NOMO-1 treated with dmso at 0.1 percent for 144 hours (cell line): ENCODE measurements around the gene SLC25A24.
"Not testable (repeated sequence)": the region's sequence is repeated elsewhere in the genome, so short reads cannot be mapped to it uniquely, and the experiment has no call there.

Source experiments
- DNase-seq: peaks from one replicate; lab custom pipeline; 2025; ENCODE audit not compliant: unreplicated experiment; lab: John Stamatoyannopoulos, UW

Gene SLC25A24

GRCh38 chr1:108199201-108199691 is 897 bp downstream of the SLC25A24 start:
- peak; percentile 16 for DNase-seq

- no peak for DNase-seq
These were observed 6.1 kb downstream of the SLC25A24 start for GRCh38 chr1:108194051-108194450.

- no peak for DNase-seq
These were observed 6.8 kb downstream of the SLC25A24 start for GRCh38 chr1:108193333-108193732.

DNA sequence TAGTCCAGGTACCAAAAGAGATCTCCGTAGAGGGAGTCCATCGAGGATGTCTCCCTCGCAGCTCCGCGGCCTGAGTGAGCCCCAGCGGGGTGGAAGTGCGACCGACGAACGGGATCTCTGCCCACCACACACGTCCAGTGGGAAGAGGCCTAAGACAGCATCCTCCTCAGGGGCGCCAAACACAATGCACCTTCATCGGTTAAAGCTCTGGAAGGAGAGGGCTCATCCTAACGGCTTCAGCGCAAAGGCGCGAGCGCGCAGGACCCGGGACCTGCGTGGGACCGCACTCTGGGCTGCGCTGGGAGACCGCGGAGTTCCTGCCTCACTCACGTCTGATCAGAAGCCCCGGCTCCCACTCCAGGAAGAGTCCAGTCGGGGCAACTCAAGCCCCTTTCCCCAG is 7.6 kb downstream of the SLC25A24 start:
- DNase-seq, result no peak

DNA sequence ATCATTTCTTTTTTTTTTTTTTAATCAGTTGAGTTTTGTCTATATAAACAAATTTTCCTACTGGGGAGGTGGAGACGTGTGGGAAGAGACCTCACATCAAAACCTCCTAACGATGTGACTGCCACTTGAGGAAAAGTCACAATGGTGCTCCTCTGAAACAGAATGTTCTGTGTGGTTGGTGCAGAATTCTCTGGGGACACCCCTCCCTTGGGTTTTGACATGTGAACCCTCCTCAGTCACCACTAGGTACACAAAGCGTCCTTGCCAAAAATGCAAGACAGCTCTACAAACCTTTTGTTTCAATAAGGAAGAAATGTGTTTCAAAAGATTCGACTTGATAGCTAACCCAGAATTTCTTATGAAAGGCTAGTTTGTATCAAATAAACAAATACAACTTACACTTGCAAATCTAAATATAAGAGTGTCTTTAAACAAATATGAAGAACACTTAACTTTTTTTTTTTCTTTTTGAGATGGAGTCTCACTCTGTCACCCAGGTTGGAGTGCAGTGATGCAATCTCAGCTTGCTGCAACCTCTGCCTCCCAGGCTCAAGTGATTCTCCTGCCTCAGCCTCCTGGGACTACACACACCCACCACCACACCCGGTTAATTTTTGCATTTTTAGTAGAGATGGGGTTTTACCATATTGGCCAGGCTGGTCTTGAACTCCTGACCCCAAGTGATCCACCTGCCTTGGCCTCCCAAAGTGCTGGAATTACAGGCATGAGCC is 9.3 kb downstream of the SLC25A24 start:
- no peak for DNase-seq

- DNase-seq, result no peak
These were observed 10.0 kb downstream of the SLC25A24 start for GRCh38 chr1:108190001-108190634.

- DNase-seq, result no peak
These were observed 11.3 kb downstream of the SLC25A24 start for GRCh38 chr1:108188801-108189200.

DNA sequence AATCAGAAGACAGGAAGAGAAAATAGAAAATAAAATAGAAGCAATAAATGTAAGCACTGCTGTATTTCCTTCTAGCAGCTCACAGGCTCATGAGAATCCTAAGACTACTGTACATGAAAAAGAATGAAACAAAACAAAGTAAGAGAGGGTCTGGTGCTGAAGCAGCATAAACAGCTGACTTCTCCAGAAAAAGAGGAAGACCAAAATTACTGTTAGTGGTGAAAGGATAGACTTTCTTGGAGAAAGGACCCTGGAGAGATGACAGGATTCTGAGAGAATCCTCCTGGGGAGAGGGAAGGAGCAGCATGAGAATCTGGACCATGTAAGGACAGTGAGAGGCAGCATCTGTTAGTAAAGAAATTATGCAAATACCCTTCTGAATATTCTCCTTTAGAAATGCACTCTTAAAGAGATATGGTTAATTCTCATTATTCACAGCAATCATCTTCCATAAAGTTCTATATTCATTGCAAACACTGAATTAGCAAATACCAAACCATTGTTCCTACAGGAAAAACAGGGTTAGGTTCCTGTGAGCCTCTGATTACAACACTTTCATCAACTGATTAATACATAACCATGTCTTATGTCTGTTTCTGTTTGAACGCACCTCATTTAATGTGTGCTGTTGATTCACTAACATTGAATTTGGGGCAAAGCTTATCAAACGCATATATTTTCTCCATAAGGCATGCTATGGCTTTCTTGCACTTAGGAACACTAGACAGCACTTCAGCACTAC is 17.0 kb downstream of the SLC25A24 start:
- no peak for DNase-seq

GRCh38 chr1:108179018-108179417 is 21.1 kb downstream of the SLC25A24 start:
- no peak for DNase-seq

DNA sequence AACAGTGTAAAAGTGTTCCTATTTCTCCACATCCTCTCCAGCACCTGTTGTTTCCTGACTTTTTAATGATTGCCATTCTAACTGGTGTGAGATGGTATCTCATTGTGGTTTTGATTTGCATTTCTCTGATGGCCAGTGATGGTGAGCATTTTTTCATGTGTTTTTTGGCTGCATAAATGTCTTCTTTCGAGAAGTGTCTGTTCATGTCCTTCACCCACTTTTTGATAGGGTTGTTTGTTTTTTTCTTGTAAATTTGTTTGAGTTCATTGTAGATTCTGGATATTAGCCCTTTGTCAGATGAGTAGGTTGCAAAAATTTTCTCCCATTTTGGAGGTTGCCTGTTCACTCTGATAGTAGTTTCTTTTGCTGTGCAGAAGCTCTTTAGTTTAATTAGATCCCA is 37.7 kb downstream of the SLC25A24 start:
- not testable (repeated sequence) for DNase-seq

GRCh38 chr1:108159951-108160350 is 40.2 kb downstream of the SLC25A24 start:
- DNase-seq, result not testable (repeated sequence)

GRCh38 chr1:108158893-108159453 is 41.2 kb downstream of the SLC25A24 start:
- DNase-seq, result no peak

DNA sequence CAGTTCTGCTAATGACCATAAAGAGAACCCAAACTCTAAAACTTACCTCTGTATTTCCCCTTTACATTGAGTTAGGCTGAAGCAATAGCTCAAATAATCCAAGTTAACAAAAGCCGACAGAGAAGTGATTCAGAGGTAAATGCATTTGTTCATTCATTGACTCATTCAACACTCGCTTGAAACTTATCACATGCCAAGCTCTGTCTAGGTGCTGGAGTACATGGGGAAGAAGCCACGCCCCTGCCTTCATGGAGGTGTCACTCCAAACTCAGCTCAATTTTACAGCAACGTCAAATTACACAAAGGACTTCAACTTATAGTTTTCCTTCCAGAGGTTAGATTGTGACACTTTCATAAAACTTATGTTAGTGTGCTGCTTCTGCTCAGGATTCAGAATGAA is 45.8 kb downstream of the SLC25A24 start:
- no peak for DNase-seq

DNA sequence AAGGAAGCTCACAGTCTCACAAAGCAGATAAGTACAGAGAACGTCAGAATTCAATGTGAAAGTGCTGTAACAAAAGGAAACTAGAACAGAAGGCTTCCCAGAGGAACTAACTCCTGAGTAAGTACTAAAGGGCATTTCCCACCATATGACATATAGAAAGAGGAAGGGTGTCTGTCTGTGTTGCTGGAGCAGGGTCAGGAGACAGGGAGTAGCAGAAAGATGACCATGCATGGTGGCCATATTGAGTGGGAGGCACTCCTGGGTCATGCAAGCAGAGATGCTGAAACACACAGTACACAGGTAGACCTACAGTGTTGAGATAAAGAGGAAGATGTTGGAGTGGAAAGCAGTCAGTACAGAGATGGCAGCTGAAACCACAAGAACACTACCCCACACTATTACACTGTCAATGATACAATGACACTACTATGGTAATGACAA is 47.3 kb downstream of the SLC25A24 start:
- no peak for DNase-seq

DNA sequence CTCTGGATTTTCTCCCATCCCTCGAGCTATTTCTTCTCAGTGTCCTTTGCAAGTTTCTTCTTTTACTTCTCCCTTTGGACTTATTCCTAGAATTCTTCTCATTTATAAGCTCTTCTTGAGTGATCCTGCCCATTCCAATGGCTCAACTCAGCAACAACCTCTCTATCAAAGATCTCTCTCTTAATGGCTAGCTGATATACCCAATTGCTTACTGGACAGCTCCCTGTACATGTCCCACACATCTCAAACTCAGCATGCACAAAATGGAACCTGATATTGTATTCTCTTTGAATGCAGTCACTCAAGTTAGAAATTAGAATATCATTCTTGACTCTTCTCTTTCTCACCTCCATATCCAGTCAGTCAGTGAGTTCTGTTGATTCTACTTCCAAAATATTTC is 48.6 kb downstream of the SLC25A24 start:
- DNase-seq, result no peak

DNA sequence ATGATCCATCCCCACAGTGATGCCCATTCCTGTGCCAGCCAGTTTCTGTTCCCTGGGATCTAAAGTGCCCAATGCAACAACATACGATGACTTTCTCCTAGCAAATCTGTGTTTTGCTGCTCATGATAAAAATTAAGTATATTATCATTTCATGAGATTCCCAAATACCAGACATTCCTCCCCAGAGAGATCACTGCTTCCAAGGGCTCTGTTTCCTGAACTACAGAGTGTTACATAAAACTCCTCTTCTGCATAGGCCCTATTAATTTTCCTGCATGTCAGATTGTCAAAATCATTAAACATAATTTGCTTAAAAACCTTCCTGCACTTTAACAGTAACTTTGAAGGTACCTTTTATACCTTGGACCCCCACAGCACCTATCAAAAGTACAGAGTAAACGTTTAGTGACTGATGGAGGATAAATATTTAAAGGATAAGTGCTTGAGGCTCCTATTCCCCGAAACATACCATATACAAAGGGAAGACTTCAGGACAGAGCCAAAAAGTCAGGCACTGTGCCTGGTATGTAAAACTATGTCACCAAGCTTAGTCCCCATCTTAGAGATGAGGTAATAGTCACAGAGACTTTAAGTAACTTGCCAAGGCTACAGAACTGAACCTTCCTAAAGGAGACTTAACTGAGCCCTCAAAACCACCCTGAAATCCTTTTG is 50.2 kb downstream of the SLC25A24 start:
- DNase-seq, result no peak

GRCh38 chr1:108144569-108144968 is 55.6 kb downstream of the SLC25A24 start:
- DNase-seq, result not testable (repeated sequence)

DNA sequence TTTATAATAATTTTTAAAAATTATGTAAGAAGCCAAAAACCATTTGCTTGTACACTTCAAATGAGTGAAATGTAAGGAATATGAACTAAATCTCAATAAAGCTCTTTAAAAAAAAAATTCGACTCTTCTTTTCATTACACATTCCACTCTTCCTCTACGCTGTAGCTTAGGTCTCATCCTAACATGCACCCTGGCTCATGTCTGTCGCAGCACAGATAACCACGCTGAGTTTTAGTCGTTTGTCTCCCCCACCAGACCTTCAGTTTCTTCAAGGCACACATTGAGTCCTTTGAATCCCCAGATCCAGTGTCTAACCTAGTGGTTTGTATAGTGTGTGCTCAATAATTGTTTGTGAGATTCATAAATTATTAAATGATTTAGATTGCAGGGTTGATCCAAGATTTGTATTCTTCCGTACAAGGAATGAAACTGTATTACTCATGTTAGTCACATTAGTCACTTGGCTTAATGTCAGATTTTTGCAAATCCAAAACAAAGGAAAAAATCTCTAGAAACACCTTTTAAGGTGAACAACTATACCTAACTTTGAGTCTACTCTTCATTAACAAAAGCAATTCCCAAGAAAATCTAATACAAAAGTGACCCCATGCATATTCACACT is 57.3 kb downstream of the SLC25A24 start:
- DNase-seq, result no peak

DNA sequence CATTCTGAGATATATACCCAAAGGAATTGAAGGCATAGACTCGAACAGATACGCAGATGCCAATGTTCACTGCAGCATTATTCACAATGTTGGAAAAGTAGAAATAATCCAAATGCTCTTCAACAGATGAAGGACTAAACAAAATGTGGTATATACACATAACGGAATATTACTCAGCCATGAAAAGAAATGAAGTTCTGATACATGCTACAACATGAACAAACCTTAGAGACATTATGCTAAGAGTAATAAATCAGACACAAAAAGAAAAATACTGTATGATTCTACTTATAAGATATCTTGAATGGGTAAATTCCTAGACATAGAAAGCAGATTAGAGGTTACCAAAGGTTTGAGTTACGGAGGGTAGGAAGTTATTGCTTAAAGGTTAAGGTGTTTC is 57.9 kb downstream of the SLC25A24 start:
- no peak for DNase-seq

- DNase-seq, result peak; percentile 79
These were observed 58.5 kb downstream of the SLC25A24 start for GRCh38 chr1:108141621-108142020.
